WERI-Rb-1 (cell line): ENCODE measurements around the gene PRKAR1B.
A peak's percentile ranks its signal among the peaks of the same experiment; 100 is the strongest.

Experiments used
- DNase-seq: peaks from one replicate; pipeline ENCODE4 v3.0.0-alpha.2; 2020
- H3K27ac ChIP-seq: fragments of 250-450 bp; sonication (Bioruptor Pico); 2 replicates; pipeline ENCODE4 v1.5.1; 2020; ENCODE audit warnings: mild to moderate bottlenecking, moderate library complexity
- H3K27me3 ChIP-seq: fragments of 250-450 bp; sonication (Bioruptor Pico); 2 replicates; pipeline ENCODE4 v1.5.1; 2021; ENCODE audit warnings: mild to moderate bottlenecking, low read depth, moderate library complexity; ENCODE audit not compliant: insufficient read depth, severe bottlenecking
- H3K36me3 ChIP-seq: fragments of 250-450 bp; sonication (Bioruptor Pico); 2 replicates; pipeline ENCODE4 v1.5.1; 2020; ENCODE audit warnings: mild to moderate bottlenecking, moderate library complexity
- H3K4me3 ChIP-seq: 2 replicates; pipeline ENCODE4 v1.5.1; 2011; ENCODE audit warnings: low read depth, mild to moderate bottlenecking, control low read depth, low read length
- H3K9me3 ChIP-seq: fragments of 250-450 bp; sonication (Bioruptor Pico); 2 replicates; pipeline ENCODE4 v1.5.1; 2021; ENCODE audit warnings: mild to moderate bottlenecking, moderate library complexity; ENCODE audit not compliant: severe bottlenecking
- TF ChIP-seq, protein P1 (sequence below): IDR thresholded peaks from 2 replicates; pipeline ENCODE4 v1.5.1; 2011; ENCODE audit warnings: low read depth, mild to moderate bottlenecking, control low read depth, inconsistent platforms, low read length

PRKAR1B gene

GRCh38 chr7:767941-768731 is 41.1 kb upstream of the PRKAR1B start:
- peaks cover 48% of the 10 kb centered on the region for H3K36me3 ChIP-seq
- H3K4me3 ChIP-seq = no peak overlapping the region
- TF ChIP-seq, protein P1, sequence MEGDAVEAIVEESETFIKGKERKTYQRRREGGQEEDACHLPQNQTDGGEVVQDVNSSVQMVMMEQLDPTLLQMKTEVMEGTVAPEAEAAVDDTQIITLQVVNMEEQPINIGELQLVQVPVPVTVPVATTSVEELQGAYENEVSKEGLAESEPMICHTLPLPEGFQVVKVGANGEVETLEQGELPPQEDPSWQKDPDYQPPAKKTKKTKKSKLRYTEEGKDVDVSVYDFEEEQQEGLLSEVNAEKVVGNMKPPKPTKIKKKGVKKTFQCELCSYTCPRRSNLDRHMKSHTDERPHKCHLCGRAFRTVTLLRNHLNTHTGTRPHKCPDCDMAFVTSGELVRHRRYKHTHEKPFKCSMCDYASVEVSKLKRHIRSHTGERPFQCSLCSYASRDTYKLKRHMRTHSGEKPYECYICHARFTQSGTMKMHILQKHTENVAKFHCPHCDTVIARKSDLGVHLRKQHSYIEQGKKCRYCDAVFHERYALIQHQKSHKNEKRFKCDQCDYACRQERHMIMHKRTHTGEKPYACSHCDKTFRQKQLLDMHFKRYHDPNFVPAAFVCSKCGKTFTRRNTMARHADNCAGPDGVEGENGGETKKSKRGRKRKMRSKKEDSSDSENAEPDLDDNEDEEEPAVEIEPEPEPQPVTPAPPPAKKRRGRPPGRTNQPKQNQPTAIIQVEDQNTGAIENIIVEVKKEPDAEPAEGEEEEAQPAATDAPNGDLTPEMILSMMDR = no peak
- H3K27ac ChIP-seq = peak overlapping the region; percentile 47; the same call in 1 of the 2 replicates
- no peak for DNase-seq
- no peaks in the 10 kb centered on the region for H3K9me3 ChIP-seq
- no peaks in the 10 kb centered on the region for H3K27me3 ChIP-seq

GRCh38 chr7:767580-767940 is 40.5 kb upstream of the PRKAR1B start:
- Histone ChIP-seq H3K36me3 (peaks cover 52% of the 10 kb centered on the region), H3K4me3 (no peak overlapping the region), H3K27ac (no peak overlapping the region), H3K9me3 (no peaks in the 10 kb centered on the region), H3K27me3 (no peaks in the 10 kb centered on the region)
- TF ChIP-seq, protein P1 = no peak
- no peak for DNase-seq

GRCh38 chr7:765383-765782 is 38.3 kb upstream of the PRKAR1B start:
- Histone ChIP-seq H3K4me3 (no peak overlapping the region), H3K27ac (peak overlapping the region; percentile 37), H3K27me3 (no peaks in the 10 kb centered on the region), H3K36me3 (peaks cover 49% of the 10 kb centered on the region), H3K9me3 (no peaks in the 10 kb centered on the region)
- TF ChIP-seq, protein P1 = no peak
- DNase-seq = no peak

- no peak for DNase-seq
- TF ChIP-seq, protein P1 = no peak
- H3K36me3 ChIP-seq = peaks cover 55% of the 10 kb centered on the region
- no peaks in the 10 kb centered on the region for H3K27me3 ChIP-seq
- no peak overlapping the region for H3K4me3 ChIP-seq
- H3K27ac ChIP-seq = no peak overlapping the region; the same call in 1 of the 2 replicates
- H3K9me3 ChIP-seq = no peaks in the 10 kb centered on the region
Measured at GRCh38 chr7:763762-764161, 36.7 kb upstream of the PRKAR1B start.

DNA sequence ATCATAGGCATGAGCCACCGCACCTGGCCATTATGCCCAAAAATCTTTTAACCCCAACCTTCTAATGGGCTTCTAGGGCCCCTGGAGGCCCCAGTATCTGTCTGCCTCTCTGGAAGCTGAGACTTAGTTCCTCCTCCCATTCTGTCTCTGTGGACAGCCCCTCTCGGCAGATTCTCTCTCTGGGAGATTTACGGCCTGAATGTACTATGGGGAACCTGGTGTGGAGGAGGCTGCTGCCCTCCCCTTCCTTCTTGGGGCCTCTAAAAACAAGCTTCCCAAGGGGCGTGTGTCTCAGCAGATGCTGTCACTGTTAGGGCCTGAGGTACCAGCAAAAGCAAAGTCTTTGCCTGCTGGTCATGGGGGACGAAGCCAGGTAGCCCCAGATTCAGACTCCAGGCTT is 35.8 kb upstream of the PRKAR1B start:
- H3K36me3 ChIP-seq = peaks cover 63% of the 10 kb centered on the region

More for the DNA sequence above, 35.8 kb upstream of the PRKAR1B start:
- Histone ChIP-seq H3K27me3 (no peaks in the 10 kb centered on the region), H3K27ac (peak overlapping the region; percentile 36), H3K4me3 (no peak overlapping the region), H3K9me3 (no peaks in the 10 kb centered on the region)
- TF ChIP-seq, protein P1 = no peak
- no peak for DNase-seq
